Measurements from ENCODE around the gene ACADS.

ACADS gene

DNA sequence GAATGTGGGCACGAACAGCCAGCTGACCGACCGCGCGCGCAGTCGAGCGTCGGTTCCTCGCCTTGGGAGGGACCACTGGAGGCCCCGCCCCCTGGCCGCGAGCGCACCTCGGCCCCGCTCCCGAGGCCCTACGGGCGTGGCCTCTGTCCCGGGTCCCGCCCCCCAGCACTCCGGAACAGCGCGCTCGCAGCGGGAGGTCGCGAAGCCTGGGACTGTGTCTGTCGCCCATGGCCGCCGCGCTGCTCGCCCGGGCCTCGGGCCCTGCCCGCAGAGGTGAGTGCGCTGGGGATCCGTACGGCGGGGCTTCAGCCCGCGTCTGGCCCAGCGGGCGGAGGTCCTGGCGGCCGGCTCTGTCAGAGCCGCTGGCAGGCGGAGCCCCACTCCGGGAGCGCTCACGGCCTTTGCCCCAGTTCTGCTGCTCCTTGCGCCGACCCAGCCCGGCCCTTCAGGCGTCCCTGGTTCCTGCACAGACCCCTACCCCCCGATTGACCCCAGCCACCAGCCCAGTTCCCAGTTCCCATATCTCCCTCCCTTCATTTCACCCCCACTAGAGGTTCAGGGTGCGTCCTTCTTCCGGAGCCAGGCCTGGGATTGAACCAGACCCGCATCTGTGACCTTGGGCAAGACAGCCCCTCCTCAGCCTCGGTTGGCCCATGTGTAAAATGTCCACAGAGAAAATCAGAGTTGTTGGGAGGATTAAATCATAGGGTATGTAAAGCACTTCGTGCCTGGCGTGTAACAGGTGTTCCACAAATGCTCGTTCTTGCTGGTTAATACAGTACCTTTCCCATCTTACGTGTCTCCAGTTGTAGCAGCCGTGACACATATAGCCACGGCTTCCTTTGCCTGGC is at the start of gene ACADS:
ACADS (plus strand) TSS at position 168 of the 851 bp plus-strand sequence; CDS start at position 228, 60 bp downstream.
- intact Hi-C loops (cut with DNase I): loop anchor here (10.0 kb wide), 1 partner anchor 179 kb away; the partner anchor contains the start of gene SPPL3
- DNase-seq: peak; percentile 58 to 93 (median 86)

DNA sequence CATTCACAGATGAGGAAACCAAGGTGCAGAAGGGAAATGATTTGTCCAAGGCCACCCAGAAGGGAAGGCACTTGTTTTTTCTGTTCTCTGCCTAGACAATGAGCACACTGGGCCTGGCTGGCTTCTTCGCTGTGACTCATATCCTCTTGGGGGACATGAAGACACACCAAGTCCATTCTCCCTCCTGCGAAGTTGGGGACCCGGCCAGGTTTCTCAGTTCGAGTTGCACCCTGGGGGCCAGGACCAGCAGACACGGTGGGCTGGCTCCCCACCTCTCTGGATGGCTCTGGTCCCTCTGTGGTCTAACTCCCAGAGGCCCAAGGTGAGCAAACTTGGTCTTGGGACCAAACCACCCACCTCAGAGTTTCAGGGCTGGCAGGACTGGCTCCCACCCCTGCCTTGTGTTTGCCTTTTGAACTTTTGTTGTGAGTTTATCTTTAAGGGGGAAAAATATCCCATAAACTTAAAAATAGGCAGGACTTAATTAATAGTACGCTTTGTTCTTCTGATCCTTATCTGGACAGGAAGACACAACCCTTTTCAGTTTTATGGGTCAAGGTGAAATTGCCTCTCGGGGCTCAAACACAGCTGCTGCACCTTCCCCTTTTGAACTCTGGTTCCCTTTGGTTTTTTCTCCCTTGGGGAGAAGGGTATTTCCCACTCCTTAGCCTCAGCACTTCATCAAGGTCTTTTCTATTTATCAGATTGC is 47.7 kb upstream of the ACADS start:
- DNase-seq: no peak
- intact Hi-C loops (cut with DNase I): no loop called here

DNA sequence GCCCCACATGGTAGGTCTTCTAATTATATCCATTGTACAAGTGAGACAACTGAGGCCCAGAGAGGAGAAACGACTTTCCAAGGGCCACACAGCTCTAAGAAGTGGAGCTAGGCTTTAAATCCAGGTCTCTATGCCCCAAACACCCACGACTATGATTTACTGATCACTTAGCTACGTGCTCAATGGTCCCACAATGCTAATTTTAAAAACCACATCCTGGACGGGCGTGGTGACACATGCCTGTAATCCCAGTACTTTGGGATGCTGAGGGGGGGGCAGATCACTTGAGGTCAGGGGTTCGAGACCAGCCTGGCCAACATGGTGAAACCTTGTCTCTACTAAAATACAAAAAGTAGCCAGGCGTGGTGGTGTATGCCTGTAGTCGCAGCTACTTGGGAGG is 47.1 kb upstream of the ACADS start:
- no peak for DNase-seq
- intact Hi-C loops (cut with DNase I): no loop called here

DNA sequence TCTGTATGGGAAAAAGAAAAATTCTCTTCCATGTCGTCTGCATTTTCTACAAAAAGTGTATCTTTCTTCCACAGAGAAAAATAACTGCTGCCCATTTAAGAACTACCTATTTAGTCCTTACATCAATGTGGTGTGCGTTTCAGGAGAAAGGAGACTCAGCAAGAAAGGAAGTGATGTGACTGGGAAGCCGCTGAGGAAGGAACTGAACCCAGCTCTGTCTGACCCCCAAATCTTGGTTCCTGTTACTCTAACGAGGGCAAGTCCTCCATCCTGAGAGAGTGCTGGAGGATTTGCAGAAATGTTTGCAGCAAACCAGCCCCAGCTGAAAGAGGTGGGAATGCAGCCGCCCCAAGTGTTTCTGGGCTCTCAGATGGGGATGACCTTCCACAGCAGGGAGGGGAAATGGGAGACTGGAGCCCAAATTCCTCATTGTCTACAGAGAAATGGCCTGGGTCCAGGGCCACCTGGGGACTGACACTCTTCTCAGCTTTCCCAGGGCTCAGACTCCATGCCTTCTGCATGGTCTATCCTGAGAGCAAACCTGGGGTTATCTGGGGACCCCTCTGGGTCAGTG is 45.4 kb upstream of the ACADS start:
- intact Hi-C loops (cut with DNase I): no loop called here
- DNase-seq: peak in 1 of 42 donors; percentile 5

GRCh38 chr12:120684523-120684932 is 41.1 kb upstream of the ACADS start:
- no peak for DNase-seq
- intact Hi-C loops (cut with DNase I): no loop called here

DNA sequence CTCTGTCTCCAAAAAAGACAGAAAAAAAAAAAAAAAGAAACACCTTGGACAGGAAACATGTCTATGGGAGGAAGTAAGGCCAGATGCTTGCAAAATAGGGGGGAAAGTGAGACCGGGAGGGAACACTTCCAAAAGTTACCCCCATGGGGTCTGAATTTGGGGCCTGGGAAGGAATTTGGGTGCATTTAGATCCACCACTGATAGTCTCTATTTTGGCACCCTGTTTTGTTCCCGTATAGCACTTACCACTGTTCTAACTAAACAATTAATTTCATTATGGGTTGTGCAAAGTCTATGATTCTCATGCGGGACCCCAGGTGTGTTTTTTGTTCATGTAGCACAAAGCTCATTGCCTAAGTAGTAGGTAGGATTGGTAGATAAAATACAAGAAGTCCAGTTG is 40.1 kb upstream of the ACADS start:
- no peak for DNase-seq
- intact Hi-C loops (cut with DNase I): loop anchor here (5.0 kb wide), 1 partner anchor 103 kb away; the partner anchor contains the start of gene POP5

- intact Hi-C loops (cut with DNase I): loop anchor here (2.0 to 5.0 kb wide), 2 partner anchors 25 to 104 kb away; partner anchors contain the start of genes POP5 and UNC119B
- DNase-seq: peak; percentile 97 to 100 (median 99)
These were observed 39.4 kb upstream of the ACADS start for GRCh38 chr12:120686151-120686689.

- peak; percentile 96 to 100 (median 99) for DNase-seq
- intact Hi-C loops (cut with DNase I): loop anchor here (2.0 to 5.0 kb wide), 2 partner anchors 24 to 105 kb away; partner anchors contain the start of genes POP5 and UNC119B
These were observed 38.7 kb upstream of the ACADS start, which contains the start of gene MLEC for GRCh38 chr12:120686690-120687577. TSS of gene MLEC (plus strand) at chr12:120687149. CDS start at chr12:120687297, 148 bp downstream.

DNA sequence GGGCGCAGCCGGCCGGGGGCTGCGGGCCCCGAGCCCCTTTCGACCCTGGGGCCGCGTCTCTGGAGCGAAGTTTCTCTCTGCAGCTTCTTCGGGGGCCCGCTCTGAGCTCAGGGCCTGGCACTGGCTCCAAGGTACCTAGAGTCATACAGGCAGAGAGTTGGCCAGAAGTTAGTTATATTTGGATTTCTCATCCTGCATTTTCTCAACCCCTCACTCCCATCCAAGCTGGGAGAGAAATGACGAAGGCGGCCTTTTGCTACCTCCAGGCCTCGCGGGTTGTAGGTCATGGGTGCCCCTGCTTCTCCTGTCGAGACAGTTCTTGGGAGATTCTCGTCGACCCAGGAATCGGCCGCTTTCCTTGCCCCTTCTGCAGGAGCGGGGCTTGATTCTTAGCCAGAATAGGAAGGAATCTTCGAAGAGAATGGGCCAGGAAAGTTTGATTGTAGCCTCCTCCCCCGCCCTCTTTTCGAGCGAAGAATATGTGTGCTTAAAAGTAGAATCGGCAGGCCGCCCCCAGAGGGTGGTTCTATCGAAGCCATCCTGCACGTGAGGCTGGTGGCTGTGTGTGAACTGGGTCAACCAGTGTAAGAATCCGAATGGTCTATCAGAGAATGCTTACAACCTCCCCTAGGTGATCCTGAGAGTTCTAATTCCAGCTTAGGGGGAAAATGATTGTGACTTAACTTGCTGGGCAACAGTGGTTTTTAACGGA is 37.9 kb upstream of the ACADS start:
- DNase-seq: peak in 32 of 42 donors; percentile 24 to 72 (median 44)
- intact Hi-C loops (cut with DNase I): loop anchor here (2.0 to 5.0 kb wide), 2 partner anchors 23 to 105 kb away; partner anchors contain the start of genes POP5 and UNC119B

DNA sequence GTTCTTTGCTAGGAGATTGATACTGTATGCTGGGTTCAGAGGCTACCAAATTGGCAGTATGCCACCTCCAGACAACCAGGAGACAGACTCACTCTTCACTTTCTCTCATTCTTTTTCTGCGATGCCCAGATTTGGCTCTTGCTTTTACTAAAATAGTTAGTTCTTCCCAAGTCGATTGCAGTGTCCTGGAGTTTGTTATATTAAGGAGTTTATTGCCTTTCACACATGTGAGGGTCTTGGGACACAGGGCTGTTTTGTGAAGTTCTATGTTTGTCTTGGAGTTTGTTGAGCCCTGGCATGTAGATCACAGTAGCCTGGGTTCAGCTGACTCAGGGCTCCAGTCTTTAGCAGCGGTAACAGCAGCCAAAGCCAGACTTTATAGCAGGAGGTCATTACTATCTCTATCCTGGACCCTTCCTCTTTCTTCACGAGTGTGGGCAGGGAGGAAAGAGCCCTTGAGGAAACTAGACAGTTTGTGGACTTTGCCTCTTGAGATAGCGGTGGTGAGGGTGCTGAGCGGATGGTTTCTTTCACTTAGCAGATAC is 37.0 kb upstream of the ACADS start:
- intact Hi-C loops (cut with DNase I): loop anchor here (5.0 kb wide), 1 partner anchor 106 kb away; the partner anchor contains the start of gene POP5
- DNase-seq: peak in 3 of 42 donors; percentile 29 to 57 (median 42)

DNA sequence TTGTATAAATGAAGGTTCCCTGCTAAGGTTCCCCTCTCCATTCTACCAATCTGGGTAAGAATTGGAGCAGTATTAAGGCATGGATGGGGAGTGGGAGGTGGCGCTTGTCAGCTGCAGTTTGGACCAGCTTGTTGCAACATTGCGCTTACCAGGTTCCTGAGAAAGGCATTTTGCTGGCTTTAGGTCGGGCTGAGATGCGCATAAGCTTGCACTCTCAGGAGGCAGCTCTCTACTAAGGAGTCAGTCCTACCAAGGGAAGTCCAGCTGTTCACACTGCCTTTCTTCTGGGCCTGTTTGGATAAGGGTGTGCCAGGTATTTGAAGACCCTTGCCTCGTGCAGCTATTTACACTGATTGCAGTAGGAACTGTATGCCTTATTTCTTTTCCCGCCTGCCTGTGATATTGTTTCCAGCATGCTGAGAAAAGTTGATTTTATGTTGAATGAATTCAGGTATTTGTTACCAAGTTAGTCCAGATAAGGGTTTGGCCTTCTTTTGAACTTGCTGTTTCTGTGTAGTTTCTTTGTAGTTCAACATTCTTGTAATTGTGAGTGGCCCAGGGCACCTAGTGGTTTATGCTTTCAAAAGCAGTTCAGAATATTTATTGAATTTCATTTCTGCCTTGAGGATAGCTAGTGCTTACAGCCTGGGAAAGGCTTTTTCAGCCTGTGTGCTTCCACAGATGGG is 36.1 kb upstream of the ACADS start:
- intact Hi-C loops (cut with DNase I): loop anchor here (5.0 kb wide), 1 partner anchor 107 kb away; the partner anchor contains the start of gene POP5
- DNase-seq: no peak

DNA sequence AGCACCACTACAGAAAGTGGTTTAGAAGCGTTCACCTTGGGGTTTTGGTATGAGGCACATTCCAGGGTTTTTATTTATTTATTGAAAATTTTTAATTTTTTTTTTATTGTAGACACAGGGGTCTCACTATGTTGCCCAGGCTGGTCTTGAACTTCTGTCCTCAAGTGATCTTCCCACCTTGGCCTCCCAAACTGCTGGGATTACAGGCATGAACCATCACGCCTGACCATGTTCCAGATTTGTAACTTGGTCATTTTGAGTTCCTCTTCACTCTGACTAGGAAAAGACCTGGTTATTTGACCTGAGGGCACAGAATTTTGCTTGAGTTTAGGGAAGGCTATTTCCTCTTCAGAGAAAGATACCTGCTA is 35.6 kb upstream of the ACADS start:
- intact Hi-C loops (cut with DNase I): no loop called here
- DNase-seq: no peak

GRCh38 chr12:120690978-120691377 is 34.6 kb upstream of the ACADS start:
- intact Hi-C loops (cut with DNase I): no loop called here
- DNase-seq: no peak

DNA sequence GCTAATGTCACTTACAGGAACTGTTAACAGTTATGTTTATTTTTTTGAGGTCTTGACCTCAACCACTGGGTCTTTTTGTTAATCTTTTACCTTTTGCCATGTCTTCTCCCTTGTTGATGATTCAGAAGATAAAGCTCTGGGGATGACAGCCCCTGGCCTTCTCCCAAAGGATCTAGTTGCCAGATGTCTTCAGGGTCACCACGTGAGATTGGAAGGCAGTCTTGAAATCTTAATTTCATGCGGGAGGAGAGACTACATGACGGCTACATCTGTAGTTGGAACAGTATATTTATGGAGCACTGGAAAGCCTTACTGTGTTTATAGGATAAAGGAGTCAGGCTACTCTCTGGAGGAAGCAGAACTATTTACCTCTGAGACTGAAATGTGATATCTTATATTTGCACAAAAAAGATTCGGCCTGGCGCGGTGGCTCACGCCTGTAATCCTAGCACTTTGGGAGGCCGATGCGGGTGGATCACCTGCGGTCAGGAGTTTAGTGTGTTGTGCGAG is 33.0 kb upstream of the ACADS start:
- no peak for DNase-seq

DNA sequence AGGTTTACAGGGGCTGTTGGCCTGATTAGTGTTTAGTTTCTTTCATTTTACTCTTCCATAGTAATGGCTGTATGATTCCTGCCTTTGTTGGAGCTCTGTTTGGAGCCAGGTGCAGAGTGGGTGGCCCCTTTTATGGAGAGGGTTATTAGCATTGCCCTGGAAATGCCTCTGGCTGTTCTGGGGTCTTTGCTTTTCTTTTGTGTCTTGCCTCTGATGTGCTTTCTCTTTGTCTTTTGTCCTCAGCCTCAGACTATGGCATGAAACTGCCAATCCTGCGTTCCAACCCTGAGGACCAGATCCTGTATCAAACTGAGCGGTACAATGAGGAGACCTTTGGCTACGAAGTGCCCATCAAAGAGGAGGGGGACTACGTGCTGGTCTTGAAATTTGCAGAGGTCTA is 31.8 kb upstream of the ACADS start:
- intact Hi-C loops (cut with DNase I): no loop called here
- no peak for DNase-seq

More for the DNA sequence above, 33.0 kb upstream of the ACADS start:
- intact Hi-C loops (cut with DNase I): no loop called here

- intact Hi-C loops (cut with DNase I): no loop called here
- no peak for DNase-seq
These were observed 29.0 kb upstream of the ACADS start for GRCh38 chr12:120696626-120697025.
